ENCODE data around the gene ERCC5. TPM values are rescaled to one million over a fixed set of nuclear protein-coding genes. Genes with fewer than 3 reads are reported as not detected.
A peak's percentile ranks its signal among the peaks of the same experiment; 100 is the strongest.

Gene ERCC5
- total and polyA plus RNA-seq, 9 of the 15 experiments (the other 6 are each of a cell fraction or from before 2014, with no cell fraction given): 7.4 to 43.1 (median 33.9) TPM

DNA sequence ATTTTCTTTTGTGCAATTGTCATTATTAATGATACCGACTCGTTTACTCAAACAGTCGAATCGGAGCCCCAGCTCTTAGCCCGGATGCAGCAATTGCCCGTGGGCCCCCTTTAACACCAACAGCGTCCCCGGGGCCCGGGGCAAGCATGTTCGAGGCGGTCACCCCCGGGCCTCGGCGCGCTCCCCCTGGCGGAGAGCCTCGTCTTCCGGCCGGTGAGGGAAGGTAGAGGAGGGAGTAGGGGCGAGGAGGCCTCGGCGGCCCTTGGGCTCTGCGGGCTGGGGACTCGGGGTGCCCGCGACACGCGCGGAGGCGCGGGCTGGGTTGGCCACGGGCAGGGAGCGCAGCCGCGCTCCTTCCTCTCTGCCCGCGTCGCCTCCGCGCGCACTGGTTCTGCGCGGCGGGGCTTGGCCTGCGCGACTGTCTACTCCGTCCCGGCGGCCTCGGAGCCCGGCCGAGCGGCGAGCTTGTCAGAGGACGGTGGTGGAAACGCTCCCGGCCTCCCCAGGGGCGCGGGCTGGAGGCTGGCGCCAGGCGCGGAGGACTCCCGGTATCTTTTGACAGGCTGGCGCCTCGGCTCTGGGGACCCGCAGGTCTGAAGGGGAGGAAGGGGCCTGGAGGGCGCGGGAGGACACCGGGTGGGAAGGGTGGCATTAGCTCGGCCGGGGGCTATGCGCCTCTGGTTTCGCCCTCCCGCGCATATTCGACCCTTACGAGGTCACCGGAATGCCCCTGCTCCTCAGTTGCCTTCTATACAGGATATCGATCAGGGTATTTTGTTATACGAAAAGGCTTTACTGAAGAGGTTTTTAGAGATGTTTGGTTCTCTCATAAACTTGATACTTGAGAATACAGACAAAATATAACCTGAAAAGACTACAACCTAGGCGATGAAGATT is 45.4 kb upstream of the ERCC5 start (continued):
- TF ChIP-seq SNRNP70 (optimal IDR thresholded peaks at IDR 0.05; ENCODE audit: low read depth, low read length): no peak
- 0 out of 2 replicates have a peak, but pooled peaks have one; percentile 50 for TF ChIP-seq ZBTB1 (CRISPR knock-in tag; IDR thresholded peaks at IDR 0.05; ENCODE audit: borderline replicate concordance, low read depth)
- TF ChIP-seq STAT5B (CRISPR knock-in tag; IDR thresholded peaks at IDR 0.05): no peak
- peak; percentile 60 for TF ChIP-seq TAF1 (IDR thresholded peaks at IDR 0.05; ENCODE audit: control insufficient read depth, extremely low read depth, insufficient read depth, low read length, severe bottlenecking)
- TF ChIP-seq, protein P1, sequence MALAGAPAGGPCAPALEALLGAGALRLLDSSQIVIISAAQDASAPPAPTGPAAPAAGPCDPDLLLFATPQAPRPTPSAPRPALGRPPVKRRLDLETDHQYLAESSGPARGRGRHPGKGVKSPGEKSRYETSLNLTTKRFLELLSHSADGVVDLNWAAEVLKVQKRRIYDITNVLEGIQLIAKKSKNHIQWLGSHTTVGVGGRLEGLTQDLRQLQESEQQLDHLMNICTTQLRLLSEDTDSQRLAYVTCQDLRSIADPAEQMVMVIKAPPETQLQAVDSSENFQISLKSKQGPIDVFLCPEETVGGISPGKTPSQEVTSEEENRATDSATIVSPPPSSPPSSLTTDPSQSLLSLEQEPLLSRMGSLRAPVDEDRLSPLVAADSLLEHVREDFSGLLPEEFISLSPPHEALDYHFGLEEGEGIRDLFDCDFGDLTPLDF (CRISPR knock-in tag; IDR thresholded peaks at IDR 0.05): no peak
- TF ChIP-seq, protein P2, sequence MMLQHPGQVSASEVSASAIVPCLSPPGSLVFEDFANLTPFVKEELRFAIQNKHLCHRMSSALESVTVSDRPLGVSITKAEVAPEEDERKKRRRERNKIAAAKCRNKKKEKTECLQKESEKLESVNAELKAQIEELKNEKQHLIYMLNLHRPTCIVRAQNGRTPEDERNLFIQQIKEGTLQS (IDR thresholded peaks at IDR 0.05): no peak
- TF ChIP-seq, protein P2 (CRISPR knock-in tag; conservative IDR thresholded peaks at IDR 0.05): no peak
- peak in 1 of 2 experiments; percentile 26; a peak in 1 of 4 replicates for TF ChIP-seq NONO (IDR thresholded peaks at IDR 0.05; ENCODE audit: low read depth in 2 of 2, low read length in 1 of 2)
- no peak for TF ChIP-seq ZNF778 (CRISPR knock-in tag; IDR thresholded peaks at IDR 0.05)
- TF ChIP-seq RBM39 (optimal IDR thresholded peaks at IDR 0.05; ENCODE audit: low read depth, low read length): no peak
- TF ChIP-seq U2AF1 (optimal IDR thresholded peaks at IDR 0.05; ENCODE audit: low read depth, low read length): peak; percentile 14
- TF ChIP-seq PTTG1 (tag; IDR thresholded peaks at IDR 0.05; ENCODE audit: low read depth): no peak
- 0 out of 2 replicates have a peak, but pooled peaks have one; percentile 1 for TF ChIP-seq SMARCA4 (IDR thresholded peaks at IDR 0.05)
- no peak for TF ChIP-seq NR2C2 (CRISPR knock-in tag; IDR thresholded peaks at IDR 0.05)
- TF ChIP-seq NR2C2 (tag; IDR thresholded peaks at IDR 0.05): peak; percentile 38
- no peak for TF ChIP-seq EGR1 (conservative IDR thresholded peaks at IDR 0.05)
- no peak for TF ChIP-seq U2AF2 (optimal IDR thresholded peaks at IDR 0.05; ENCODE audit: low read depth, low read length)
- TF ChIP-seq, protein P3, sequence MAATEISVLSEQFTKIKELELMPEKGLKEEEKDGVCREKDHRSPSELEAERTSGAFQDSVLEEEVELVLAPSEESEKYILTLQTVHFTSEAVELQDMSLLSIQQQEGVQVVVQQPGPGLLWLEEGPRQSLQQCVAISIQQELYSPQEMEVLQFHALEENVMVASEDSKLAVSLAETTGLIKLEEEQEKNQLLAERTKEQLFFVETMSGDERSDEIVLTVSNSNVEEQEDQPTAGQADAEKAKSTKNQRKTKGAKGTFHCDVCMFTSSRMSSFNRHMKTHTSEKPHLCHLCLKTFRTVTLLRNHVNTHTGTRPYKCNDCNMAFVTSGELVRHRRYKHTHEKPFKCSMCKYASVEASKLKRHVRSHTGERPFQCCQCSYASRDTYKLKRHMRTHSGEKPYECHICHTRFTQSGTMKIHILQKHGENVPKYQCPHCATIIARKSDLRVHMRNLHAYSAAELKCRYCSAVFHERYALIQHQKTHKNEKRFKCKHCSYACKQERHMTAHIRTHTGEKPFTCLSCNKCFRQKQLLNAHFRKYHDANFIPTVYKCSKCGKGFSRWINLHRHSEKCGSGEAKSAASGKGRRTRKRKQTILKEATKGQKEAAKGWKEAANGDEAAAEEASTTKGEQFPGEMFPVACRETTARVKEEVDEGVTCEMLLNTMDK (IDR thresholded peaks at IDR 0.05; ENCODE audit: borderline replicate concordance, insufficient read depth, low read depth, low read length, poor library complexity, severe bottlenecking): peak; percentile 80
- TF ChIP-seq BRF1 (IDR thresholded peaks at IDR 0.05; ENCODE audit: borderline replicate concordance, extremely low read depth, insufficient read length): no peak
- TF ChIP-seq, protein P4, sequence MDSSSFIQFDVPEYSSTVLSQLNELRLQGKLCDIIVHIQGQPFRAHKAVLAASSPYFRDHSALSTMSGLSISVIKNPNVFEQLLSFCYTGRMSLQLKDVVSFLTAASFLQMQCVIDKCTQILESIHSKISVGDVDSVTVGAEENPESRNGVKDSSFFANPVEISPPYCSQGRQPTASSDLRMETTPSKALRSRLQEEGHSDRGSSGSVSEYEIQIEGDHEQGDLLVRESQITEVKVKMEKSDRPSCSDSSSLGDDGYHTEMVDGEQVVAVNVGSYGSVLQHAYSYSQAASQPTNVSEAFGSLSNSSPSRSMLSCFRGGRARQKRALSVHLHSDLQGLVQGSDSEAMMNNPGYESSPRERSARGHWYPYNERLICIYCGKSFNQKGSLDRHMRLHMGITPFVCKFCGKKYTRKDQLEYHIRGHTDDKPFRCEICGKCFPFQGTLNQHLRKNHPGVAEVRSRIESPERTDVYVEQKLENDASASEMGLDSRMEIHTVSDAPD (CRISPR knock-in tag; IDR thresholded peaks at IDR 0.05): no peak

Measured in K562 (cell line).